HG02610 (cell line): ENCODE results near the gene DPEP1.

ENCODE experiments used
- ATAC-seq: cut with Tn5 transposase; IDR thresholded peaks from one replicate; pipeline ENCODE4 v1.9.1; 2021; ENCODE audit warnings: mild to moderate bottlenecking, moderate library complexity; ENCODE audit not compliant: unreplicated experiment

The DPEP1 gene

DNA sequence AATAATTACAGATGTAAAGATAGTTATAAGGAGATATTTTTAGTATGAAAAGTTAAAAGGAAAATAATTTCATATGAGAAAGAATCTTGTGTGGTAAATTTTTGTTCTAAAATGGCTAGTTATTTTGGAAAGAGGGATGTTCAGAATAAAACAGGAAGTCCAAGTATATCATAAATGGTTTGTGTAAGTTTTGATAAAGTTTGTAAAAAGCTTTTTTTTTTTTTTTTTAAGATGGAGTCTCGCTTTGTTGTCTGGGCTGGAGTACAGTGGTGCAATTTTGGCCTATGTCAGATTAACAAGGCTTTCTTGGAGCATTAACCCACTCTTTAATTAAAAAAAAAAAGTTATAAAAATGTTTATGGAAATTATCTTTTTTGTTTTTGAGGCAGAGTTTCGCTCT lies 64.8 kb downstream of the DPEP1 start:
- ATAC-seq: no peak

DNA sequence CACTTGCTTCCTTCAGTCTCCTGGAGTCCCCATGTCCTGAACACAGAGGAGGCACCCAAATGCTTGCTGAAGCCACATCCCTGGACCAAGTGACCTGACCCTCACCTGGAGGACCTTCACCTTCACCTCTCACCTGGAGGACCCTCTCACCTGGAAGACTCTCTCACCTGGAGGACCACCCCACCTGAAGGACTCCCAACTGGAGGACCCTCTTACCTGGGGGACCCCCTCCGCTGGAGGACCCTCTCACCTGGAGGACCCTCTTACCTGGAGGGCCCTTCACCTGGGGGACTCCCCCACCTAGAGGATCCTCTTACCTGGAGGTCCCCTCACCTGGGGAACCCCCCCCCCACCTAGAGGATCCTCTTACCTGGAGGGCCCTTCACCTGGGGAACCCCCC lies 72.5 kb downstream of the DPEP1 start:
- ATAC-seq: no peak

DNA sequence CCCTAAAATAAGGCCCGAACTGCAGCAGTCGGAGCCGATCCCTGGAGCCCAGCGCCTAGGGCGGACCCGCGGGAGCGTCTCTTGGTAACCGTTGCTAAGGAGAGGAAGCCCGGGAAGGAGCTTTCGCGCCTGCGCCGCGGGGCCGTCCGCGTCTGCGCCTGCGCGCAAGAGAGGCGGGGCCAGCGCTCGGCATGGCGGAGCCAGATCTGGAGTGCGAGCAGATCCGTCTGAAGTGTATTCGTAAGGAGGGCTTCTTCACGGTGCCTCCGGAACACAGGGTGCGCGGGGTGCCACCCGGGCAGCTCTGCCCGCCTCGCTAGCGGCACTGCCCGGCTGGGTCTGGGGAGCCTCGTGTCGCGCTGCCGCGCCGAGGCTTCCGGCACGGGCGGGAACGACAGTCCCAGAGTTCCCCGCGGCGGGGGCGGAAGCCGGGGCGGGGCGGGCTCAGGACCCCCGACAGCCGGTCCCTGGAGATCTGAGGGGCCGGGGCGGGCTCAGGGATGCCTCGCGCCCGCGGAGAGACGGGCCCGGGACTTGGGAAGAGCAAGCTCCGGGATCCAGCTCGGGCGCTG lies 73.2 kb downstream of the DPEP1 start, which contains the start of gene CDK10:
Gene CDK10, plus strand, starts transcription at position 170 of the 572 bp plus-strand sequence. Its CDS starts 22 bp downstream, at position 192.
- peak; percentile 78 for ATAC-seq

DNA sequence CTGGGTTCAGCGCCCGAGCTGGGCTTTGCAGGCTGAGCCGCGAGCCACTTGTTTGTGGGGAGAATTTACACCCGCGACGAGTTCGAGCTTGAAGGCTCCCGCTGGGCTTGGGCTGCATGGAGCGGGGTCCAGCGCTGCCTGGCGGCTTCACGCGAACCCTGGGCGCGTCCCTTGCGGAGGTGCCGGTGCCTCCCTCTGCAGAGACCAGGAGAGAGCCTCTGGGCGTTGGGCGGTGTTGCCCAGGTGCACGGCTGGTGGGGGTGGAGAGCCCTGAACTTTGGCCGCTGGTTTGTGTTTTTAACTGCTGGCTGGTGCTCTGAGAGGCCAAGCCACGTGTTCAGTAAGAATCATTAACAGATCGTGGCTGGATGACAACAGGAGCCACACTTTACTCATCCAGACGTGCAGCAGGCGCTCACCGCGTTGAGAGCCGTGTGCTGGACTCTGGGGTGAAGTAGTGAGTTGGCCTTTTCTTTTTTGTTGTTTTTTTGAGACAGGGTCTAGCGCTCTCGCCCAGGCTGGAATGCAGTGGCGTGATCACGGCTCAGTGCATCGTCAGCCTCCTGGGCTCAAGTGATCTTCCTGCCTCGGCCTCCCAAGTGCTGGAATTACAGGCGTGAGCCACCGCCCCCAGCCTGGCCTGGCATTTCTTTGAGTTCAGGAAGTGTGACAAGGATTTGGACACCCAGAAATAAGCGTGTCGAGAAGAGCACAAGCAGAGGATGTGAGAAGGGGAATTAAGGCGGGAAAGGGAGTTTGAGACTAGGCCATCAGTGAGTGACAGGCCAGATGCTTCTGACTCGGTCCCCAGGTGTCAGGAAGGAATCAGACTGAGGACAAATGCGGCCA lies 73.9 kb downstream of the DPEP1 start:
- ATAC-seq: peak; percentile 22
